HUDEP-2 (cell line): Measurements from ENCODE around the gene GPR153.
A peak's percentile ranks its signal among the peaks of the same experiment; 100 is the strongest.

Experiments used
- DNase-seq, 76 experiments: peaks; one replicate each; lab custom pipeline; 2025; ENCODE audit not compliant: unreplicated experiment in 76 of 76; lab: John Stamatoyannopoulos, UW

The GPR153 gene

DNA sequence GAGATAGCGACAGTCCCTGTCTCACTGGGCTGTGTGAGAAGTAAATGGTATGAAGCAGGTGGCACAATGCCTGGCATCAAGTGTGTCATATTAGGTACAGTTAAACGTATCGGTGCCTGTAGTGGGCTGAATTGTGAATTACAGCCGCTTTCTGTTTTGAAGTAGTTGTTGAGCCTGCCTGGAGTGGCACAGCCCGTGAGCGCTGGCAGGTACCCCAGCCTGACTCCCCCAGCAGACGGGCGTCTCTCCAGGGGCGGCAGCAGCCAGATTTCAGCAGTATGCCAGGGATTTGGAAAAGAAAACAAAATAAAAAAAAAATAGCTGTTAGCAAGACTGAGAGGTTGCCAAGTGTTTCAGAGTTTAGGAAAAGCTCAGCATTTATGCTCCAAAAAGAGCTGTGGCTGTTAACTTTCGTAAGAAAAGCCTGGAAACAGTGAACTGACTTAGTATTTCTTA, 26.6 kb upstream of the GPR153 start:
- DNase-seq = no peak

DNA sequence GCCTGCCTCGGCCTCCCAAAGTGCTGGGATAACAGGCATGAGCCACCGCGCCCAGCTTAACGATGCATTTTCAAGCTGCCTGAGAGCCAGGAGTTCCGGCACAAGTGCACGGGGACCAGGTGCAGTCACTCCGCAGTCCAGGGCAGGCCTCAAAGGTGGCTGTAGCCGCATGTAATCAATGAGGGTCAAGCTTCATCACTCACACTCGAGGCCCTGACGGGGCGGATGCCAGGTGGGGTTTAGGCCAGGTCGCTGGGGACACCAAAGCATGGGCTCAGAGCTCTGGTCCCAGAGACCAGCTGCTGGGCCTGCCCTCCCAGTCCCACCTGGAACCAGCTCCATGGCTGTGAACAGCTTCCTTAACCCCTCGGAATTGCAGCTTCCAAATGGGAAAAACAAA, 26.1 kb upstream of the GPR153 start:
- DNase-seq = no peak

DNA sequence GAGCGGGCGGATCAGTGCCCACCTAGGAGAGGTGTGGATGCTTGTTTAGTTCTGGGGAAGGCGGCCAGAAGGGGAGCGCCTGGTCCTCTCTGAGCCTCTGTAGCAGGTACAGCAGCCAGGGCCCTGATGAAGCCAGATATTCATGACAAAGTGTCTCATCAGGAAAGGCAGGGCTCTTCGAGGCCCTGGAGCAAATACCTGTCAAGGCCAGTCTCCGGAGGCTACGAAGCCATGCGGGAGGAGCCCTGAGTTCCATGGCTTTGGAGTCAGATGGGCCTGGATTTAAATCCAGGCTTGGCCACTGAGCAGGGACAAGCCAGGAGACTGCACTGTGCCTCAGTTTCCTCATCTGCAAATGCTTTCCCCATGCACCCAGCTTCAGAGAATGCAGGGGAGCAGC, 25.4 kb upstream of the GPR153 start:
- DNase-seq = no peak

DNA sequence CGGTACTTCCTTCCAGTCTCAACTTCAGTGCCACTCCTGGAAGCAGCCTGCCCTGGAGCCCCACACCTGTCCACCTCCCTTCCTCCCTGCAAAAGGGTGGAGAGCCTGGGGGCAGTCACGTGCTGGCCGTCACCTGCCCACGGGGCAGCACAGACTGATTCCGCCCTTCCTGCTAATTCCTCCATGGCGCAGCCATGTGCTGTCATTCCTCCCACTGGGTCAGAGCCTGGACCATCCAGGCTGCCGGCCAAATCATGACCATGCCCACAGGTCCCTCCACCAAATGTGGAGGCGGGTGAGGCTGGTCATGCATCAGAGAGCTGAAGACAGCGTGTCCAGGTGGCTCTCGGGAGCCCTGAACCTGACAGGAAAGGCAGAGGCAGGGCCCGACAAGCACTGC, 24.4 kb upstream of the GPR153 start:
- DNase-seq = no peak

DNA sequence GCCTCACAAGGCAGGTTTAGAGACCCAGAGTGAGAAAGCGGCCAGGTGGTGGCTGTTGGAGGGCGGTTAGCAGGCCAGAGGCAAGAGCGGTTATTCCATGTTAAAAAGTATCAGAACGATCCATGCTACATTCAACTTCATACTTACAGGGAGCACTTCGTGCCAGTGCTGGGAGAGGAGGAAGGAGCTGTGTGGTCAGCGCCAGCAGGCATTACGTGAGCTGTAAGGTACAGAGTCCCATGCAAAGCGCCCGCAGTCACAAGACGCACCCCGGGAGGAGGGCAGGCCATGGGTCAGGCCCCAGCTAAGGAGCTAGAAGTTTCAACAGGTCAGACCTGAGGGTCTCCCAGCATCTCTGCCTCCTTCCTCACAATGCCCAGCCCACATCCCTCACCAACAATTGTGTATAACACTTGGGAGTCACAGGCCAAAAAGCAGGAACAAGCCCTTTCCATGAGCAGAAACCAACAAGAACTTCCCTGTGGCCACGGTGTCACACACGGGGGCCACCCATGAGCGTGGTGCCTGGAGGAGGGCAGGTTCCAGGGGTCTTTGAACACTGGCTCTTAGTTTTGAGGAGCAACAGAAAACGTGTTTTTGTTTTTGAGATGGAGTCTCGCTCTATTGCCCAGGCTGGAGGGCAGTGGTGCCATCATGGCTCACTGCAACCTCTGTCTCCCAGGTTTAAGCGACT, 21.8 kb upstream of the GPR153 start:
- no peak for DNase-seq

DNA sequence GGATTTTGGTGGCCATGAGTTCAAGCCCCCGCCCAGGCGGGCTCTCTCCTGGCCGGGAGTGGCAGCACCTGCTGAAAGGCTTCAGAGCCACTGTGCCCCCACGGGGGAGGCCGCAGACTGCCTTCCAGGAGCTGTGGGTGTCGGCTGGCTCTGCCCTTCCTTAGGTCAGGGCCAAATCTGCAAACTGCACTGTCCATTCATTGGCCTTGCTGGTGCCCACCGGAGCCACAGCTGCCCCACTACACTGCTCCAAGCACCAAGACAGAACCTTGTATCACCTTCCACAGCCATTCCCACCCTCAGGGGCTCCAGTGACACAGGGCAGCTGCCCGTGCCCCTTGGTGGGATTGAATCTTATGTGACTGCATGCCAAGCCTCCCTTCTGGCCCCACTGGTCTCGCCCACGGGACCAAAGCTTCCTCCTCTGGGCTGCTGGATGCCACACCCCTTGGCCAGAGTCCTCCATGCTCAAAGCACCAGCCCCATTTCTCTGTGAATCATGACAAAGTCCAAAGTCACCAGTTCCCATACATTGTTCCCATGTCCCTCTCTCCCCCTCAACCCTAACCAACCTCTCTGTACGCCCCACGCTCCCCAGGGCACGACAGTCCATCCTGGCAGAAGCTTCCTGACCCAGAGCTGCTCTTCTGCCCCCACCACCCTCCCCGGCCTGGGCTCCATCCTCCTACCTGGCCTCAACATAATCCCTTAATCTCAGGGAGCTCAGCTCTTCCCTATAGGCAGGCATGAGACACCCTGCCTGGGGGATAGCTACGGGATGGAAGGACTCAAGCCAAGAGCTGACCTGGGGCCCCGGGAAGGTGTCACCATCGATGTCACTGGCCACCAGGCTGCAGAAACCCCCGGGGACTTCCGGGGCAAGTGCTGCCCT, 20.9 kb upstream of the GPR153 start:
- peak in 13 of 76 experiments; percentile 5 to 58 (median 16) for DNase-seq

DNA sequence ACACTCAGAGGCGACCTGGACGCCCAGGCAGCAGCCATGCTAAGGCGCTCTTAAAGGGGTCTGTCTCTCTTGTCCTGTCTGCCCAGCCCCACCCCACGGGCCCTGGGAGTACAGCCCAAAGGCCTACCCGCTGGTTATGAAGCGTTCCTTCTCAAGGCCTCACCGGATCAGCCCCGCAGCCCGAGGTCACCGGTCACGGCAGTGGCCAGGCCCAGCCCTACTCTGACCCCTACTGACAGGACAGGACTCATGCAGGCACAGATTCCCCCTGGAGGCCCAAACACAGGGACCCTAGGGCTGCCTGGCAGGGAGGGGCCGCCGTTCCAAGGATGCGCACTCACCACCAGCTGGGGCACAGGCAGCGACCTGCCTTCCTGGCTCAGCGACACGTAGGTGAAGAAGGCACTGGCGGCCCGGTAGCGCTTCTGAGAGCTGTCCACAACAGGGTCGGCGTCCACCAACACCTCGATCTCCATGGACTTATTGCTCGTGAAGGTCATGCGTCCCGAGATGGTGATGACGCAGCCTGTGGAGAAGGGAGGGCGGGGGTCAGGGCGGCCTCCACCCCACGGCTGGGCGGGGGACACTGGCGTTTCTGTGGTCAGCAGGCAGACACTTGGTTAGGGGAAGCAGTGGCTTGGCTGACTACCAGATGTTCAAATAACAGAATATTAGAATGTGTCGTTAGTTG, 20.0 kb upstream of the GPR153 start:
- peak in 25 of 76 experiments; percentile 7 to 69 (median 29) for DNase-seq

DNA sequence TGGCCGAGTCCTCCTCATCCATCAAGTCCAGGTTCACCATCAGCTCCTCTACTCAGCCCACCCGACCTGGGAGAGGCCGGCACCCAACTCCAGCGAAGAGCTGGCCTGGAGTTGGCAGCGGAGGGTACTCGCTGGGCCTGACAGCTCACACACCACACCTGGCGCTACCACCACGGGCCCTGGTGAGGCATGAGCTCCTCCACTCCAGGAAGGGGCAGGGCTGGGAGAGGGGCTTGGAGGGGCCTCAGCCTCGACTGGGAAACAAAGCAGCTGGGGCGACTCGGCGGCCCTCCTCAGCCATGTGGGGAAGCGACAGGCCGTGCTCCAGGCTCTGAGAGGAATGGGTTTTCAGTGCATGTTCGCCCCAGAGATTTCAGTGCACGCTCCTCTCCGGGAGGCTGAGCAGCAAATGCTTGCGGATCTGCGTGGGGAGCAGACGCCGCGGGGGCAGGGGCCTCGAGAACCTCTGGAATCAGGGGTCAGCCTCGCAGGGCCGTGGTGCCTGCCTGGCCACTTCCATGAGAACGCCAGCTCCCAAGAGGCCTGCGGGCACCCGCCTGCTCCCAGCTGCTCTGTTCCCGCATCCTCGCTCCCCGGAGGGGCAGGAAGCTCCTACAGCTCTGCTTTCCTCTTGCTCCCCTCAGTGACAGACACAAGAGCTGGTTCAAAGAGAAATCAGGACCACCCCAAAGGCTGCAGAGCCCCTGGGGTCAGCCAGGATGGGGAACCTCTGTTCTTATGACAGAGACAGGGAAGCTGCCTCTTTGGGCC, 18.9 kb upstream of the GPR153 start:
- no peak for DNase-seq

DNA sequence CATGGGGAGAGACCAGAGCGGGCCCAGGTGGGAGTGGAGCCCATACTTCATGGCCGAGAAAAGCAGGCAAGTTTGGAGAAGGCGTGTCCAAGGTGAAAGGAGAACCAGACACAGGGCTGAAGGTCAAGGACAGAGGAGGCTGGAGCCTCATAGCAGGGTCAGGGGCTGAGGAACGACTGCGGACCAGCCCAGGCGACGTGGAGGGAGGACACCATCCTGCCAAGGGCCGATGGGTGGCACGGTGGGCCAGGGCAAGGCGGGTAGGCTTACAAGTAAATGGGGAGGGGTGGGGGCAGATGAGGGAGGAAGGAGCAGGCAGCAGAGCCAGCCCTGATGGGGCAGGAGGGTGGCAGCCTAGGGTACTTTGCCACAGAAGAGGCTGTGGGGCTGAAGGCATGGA, 18.2 kb upstream of the GPR153 start:
- no peak for DNase-seq

DNA sequence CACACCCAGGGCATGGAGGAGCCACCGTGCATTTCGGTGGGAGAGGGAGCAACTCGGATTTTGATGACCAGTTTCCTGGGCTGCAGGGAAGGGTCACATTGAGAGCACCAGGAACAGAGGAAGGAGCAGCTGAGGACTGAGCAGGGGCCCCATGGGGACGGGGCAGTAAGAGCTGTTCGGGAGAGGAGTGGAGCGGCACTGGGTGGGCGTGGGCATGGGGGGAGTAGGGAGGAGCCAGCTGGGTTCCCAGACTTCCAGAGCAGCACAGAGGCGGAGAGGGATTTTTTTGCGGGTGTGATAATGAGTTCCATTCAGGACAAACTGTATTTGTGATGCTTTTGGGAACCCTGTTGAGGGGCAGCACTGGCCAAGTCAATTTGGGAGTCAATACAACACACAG, 17.4 kb upstream of the GPR153 start:
- DNase-seq = no peak

DNA sequence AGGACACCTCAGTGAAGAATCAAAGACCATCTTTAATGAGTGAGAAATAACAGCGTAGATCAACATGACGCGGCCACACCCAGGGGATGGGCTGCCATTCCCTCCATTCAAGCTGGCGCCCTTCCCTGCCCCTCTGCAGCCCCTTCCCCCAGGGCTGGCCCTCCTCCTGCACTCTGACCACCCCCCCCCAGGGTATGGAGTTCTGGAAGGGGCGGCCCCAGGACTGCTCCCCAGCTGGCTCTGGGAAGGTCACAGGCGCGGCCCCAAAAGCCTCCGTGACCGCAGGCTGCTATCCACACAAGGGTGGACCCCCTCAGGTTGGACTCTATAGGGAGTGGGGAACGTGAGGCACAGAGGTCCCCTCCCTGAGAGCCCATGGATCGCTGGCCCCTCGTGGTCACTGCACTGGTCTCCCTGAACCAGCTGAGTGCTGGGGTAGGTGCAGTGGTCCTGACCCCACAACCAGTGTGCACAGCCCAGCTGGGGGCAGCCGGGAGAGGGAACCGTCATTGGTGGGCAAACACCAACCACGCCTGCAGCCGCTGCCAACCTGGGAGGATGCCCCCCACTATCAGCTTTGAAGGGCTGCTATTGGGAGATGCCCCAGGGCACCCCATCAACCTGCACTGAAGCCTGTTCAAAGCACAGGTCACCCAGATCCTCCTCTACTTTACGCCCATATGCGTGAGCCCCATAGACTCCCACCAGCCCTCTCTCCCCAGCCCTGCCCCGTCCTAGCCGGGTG, 16.1 kb upstream of the GPR153 start:
- DNase-seq = no peak

DNA sequence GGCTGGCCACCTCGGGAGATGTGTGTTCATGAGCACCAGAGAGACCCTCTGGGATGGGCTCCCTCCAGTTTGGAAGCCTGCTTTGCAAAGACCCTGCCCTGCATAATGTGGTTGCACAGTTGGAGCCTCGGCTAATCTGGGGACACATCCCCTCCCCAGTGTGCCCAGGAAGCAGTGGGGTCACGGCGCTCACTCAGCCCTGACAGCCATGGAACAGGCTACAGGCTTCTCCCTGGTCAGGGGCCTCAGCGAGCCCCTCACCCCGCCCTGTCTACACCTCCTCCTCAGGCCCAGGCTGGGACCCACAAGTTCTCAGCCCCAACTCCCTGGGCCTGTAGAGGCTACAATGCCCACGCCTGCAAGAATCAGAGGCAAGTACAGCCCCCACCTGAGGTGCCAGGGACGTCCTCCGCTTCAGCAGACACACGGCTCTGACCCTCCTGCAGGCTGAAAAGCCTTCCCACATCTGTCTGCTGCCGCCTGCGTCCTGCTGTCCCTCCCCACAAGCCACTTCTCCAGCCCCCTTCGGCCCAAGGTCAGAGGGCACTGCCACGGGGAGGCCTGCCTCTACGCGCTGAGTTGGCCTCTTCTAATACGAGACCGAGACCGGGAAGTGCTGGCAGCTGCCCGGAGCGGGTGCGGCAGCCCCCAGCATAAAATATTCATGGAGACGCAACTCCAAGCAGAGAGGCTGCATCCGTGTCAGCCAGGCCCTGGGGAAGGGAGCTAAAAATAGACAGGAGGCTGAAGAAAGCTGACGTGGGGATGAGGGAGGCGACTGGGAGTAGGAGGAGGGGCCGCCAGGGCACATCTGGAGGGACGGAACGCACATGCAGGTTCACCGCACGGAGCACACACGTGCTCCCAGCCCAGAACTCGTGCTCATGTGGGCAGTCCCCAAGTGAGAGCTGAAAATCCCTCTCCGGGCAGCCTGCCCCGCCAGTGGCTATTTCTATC, 15.2 kb upstream of the GPR153 start:
- no peak for DNase-seq

DNA sequence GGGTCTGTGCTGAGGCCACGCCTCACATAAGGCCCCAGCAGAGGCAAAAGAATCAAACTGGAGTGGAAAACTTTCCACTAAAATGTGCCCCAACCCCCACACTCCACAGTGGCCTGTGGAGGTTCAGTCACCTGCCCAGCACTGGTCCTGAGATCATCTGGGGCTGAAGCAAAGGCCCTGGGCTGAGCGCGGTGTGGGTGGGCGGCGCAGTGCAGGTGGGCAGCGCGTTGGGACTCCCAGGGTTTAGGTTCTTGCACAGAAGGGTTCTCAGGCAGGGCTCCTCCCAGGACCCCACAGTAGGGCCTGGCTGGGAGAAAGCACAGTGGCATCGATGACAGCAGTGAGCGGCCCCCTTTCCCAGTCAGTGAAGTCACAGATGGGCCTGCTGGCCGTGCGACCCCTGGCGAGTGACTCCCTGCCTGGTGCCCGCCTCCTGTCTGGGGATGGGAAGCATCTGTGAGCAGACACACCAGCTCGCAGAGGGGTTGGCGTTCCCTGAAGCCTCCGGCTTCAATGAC, 13.8 kb upstream of the GPR153 start:
- no peak for DNase-seq

DNA sequence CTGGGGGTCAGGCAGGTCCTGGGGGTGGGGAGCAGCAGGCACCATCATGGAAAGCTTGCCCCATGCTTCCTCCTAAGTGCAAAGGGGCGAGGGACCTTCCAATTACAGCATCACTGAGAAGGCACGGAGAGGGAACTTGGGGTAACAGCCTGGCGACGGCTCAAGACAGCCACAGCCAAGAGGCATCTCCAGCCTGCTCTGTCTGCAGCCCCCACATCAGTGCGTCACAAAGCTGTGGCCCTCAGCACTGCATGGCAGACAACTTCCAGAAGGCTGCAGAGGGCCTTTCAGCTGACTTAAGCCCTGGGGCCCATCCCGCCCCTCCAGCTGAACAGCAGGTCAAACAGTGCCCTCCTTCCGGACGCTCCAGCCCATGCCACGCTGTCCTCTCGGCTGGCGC, 13.2 kb upstream of the GPR153 start:
- DNase-seq = no peak

DNA sequence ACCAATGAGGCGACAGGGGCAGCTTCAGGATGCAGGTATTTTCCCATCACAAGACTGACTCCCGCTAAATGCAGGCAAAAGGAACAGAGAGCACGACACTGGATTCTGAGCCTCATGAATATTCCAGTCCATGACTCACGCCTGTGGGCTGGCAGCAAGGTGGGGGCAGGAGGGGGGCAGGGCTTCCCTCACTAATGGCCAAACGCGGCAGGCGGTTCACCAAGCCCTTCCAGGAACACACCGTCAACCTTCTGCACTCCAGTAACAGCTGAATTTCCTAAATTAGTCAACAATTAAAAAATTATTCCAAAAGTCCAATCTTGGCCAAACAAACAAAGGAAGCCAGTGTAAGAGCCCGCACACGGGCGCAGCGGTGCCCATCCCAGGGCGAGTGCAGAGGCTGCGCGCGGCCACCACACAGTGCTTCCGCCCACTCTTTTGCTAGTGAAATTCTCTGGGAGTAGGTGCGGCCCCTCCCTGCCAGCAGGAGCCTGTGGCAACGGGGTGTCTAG, 12.5 kb upstream of the GPR153 start:
- DNase-seq = no peak

DNA sequence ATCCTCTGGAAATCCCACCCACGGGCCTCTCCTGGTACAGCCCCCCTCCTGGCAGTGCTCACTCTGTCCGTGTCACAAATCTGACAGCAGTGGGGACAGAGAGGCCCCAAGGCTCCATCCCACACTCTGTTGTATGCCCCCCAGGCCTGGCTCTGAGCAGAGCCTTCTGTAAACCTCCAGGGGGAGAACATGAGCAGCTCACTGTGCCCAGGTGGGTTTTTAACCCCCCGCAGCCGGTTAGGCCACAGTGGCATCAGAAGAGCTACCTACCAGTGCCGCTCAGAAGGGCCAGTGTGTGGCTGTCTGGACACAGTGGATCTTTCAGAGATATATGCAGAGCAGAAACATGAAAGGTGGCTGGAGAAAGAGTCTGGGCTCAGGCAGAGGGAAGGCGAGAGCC, 12.0 kb upstream of the GPR153 start:
- no peak for DNase-seq

DNA sequence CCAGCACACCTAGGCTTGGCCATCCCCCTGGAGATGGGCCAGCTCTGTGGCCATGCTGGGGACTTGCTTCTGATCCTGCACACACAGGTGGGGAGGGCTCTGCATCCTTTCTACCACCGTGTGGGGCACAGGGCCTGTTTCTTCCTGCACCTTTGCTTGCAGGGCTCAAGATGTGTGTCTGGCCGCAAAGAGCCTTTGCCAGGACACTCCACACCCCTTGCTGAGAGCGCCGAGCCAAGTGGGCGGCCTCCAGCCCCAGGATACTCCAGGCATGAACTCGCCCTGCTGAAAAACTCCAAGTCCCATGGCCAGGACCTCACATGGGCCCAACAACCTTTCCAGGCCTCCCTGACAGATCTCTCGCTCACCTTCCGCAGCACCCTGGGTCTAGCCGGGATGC, 11.6 kb upstream of the GPR153 start:
- no peak for DNase-seq

DNA sequence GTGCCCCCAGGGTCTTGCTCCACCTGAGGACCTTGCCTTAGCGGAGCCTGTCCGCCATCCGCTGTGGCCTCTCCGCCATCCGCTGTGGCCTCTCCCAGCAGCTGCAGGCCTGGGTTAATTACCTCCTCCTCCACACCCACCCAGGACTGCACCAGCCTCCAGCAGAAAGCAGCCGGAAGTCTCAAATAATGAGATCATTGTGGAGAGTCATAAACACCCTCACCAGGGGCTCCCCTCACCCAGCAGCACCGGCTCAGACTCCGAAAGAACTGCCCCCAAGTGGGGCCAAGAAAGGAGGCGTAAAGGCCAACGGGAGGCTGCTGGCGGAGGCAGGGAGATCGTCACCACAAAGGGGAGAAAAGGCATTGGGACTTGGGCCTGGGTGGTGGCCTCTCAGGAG, 10.7 kb upstream of the GPR153 start:
- DNase-seq = no peak

DNA sequence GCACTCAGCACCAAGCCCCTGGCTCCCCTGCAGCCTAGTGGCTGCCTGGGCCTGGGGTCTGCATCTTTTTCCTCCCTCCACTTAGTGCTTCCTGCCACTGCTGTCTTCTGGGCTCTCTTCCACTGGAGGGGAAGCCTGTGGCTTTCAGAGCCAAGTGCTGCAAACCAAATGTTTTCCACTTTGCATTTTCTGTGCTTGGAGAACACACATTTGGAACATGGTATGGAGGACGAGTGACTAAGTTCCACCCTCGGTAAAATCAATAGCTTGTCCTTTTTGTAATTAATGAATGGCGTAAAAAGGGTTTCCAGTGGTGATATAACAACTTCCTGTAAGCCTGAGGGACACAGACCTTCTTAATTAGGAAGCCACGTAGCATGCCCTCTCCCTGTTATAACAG, 10.1 kb upstream of the GPR153 start:
- DNase-seq = no peak
